Measurements from ENCODE around the gene DDR2.

Gene DDR2

GRCh38 chr1:162605225-162605927 is 26.9 kb upstream of the DDR2 start:
- TF ChIP-seq SPI1 (IDR thresholded peaks at IDR 0.05; ENCODE audit: low read depth, low read length): no peak
- TF ChIP-seq PAX5 (IDR thresholded peaks at IDR 0.05; ENCODE audit: insufficient read depth, low read length, severe bottlenecking): no peak
- TF ChIP-seq POU2F2 (IDR thresholded peaks at IDR 0.05; ENCODE audit: low read depth, low read length): no peak
- TF ChIP-seq POLR2A (IDR thresholded peaks at IDR 0.05; ENCODE audit: low read depth, low read length): no peak
- no peak for TF ChIP-seq TAF1 (IDR thresholded peaks at IDR 0.05; ENCODE audit: low read depth, low read length)
- no peak for TF ChIP-seq POLR2AphosphoS5 (IDR thresholded peaks at IDR 0.05; ENCODE audit: low read depth, low read length)
- no peak for DNase-seq (ENCODE audit: insufficient read length, low spot score)
- no peak for FAIRE-seq

GRCh38 chr1:162609306-162609705 is 23.0 kb upstream of the DDR2 start:
- FAIRE-seq (no peak), DNase-seq (ENCODE audit: insufficient read length, low spot score) (no peak)

GRCh38 chr1:162612606-162613400 is 19.5 kb upstream of the DDR2 start:
- no peak for TF ChIP-seq POLR2AphosphoS5 (IDR thresholded peaks at IDR 0.05; ENCODE audit: low read depth, low read length)
- TF ChIP-seq PAX5 (IDR thresholded peaks at IDR 0.05; ENCODE audit: insufficient read depth, low read length, severe bottlenecking): no peak
- TF ChIP-seq POLR2A (IDR thresholded peaks at IDR 0.05; ENCODE audit: low read depth, low read length): no peak
- TF ChIP-seq SPI1 (IDR thresholded peaks at IDR 0.05; ENCODE audit: low read depth, low read length): no peak
- no peak for TF ChIP-seq POU2F2 (IDR thresholded peaks at IDR 0.05; ENCODE audit: low read depth, low read length)
- TF ChIP-seq TAF1 (IDR thresholded peaks at IDR 0.05; ENCODE audit: low read depth, low read length): no peak
- FAIRE-seq: peak; percentile 66
- DNase-seq (ENCODE audit: insufficient read length, low spot score): no peak

More at GRCh38 chr1:162609306-162609705, 23.0 kb upstream of the DDR2 start:
- TF ChIP-seq TAF1 (IDR thresholded peaks at IDR 0.05; ENCODE audit: low read depth, low read length) (no peak), PAX5 (IDR thresholded peaks at IDR 0.05; ENCODE audit: insufficient read depth, low read length, severe bottlenecking) (no peak), POLR2A (IDR thresholded peaks at IDR 0.05; ENCODE audit: low read depth, low read length) (no peak), POLR2AphosphoS5 (IDR thresholded peaks at IDR 0.05; ENCODE audit: low read depth, low read length) (no peak), POU2F2 (IDR thresholded peaks at IDR 0.05; ENCODE audit: low read depth, low read length) (no peak), SPI1 (IDR thresholded peaks at IDR 0.05; ENCODE audit: low read depth, low read length) (no peak)

GRCh38 chr1:162616848-162617247 is 15.4 kb upstream of the DDR2 start:
- TF ChIP-seq SPI1 (IDR thresholded peaks at IDR 0.05; ENCODE audit: low read depth, low read length) (no peak), POLR2AphosphoS5 (IDR thresholded peaks at IDR 0.05; ENCODE audit: low read depth, low read length) (no peak), POU2F2 (IDR thresholded peaks at IDR 0.05; ENCODE audit: low read depth, low read length) (no peak), TAF1 (IDR thresholded peaks at IDR 0.05; ENCODE audit: low read depth, low read length) (no peak), PAX5 (IDR thresholded peaks at IDR 0.05; ENCODE audit: insufficient read depth, low read length, severe bottlenecking) (no peak), POLR2A (IDR thresholded peaks at IDR 0.05; ENCODE audit: low read depth, low read length) (no peak)
- DNase-seq (ENCODE audit: insufficient read length, low spot score) (no peak), FAIRE-seq (no peak)

- no peak for FAIRE-seq
- no peak for TF ChIP-seq POLR2AphosphoS5 (IDR thresholded peaks at IDR 0.05; ENCODE audit: low read depth, low read length)
- TF ChIP-seq SPI1 (IDR thresholded peaks at IDR 0.05; ENCODE audit: low read depth, low read length): no peak
- no peak for TF ChIP-seq TAF1 (IDR thresholded peaks at IDR 0.05; ENCODE audit: low read depth, low read length)
- no peak for TF ChIP-seq PAX5 (IDR thresholded peaks at IDR 0.05; ENCODE audit: insufficient read depth, low read length, severe bottlenecking)
- no peak for TF ChIP-seq POLR2A (IDR thresholded peaks at IDR 0.05; ENCODE audit: low read depth, low read length)
- no peak for TF ChIP-seq POU2F2 (IDR thresholded peaks at IDR 0.05; ENCODE audit: low read depth, low read length)
- DNase-seq (ENCODE audit: insufficient read length, low spot score): no peak
These were observed 14.8 kb upstream of the DDR2 start for GRCh38 chr1:162617513-162617912.

- FAIRE-seq: no peak
These were observed 13.2 kb upstream of the DDR2 start for GRCh38 chr1:162619076-162619475.

GRCh38 chr1:162621256-162621655 is 11.0 kb upstream of the DDR2 start:
- TF ChIP-seq POLR2A (IDR thresholded peaks at IDR 0.05; ENCODE audit: low read depth, low read length) (no peak), POLR2AphosphoS5 (IDR thresholded peaks at IDR 0.05; ENCODE audit: low read depth, low read length) (no peak), TAF1 (IDR thresholded peaks at IDR 0.05; ENCODE audit: low read depth, low read length) (no peak), SPI1 (IDR thresholded peaks at IDR 0.05; ENCODE audit: low read depth, low read length) (no peak), PAX5 (IDR thresholded peaks at IDR 0.05; ENCODE audit: insufficient read depth, low read length, severe bottlenecking) (no peak), POU2F2 (IDR thresholded peaks at IDR 0.05; ENCODE audit: low read depth, low read length) (no peak)
- DNase-seq (ENCODE audit: insufficient read length, low spot score): no peak
- no peak for FAIRE-seq

More at GRCh38 chr1:162619076-162619475, 13.2 kb upstream of the DDR2 start:
- no peak for DNase-seq (ENCODE audit: insufficient read length, low spot score)
- TF ChIP-seq POU2F2 (IDR thresholded peaks at IDR 0.05; ENCODE audit: low read depth, low read length): no peak
- TF ChIP-seq TAF1 (IDR thresholded peaks at IDR 0.05; ENCODE audit: low read depth, low read length): no peak
- TF ChIP-seq POLR2AphosphoS5 (IDR thresholded peaks at IDR 0.05; ENCODE audit: low read depth, low read length): no peak
- TF ChIP-seq SPI1 (IDR thresholded peaks at IDR 0.05; ENCODE audit: low read depth, low read length): no peak
- no peak for TF ChIP-seq POLR2A (IDR thresholded peaks at IDR 0.05; ENCODE audit: low read depth, low read length)
- no peak for TF ChIP-seq PAX5 (IDR thresholded peaks at IDR 0.05; ENCODE audit: insufficient read depth, low read length, severe bottlenecking)

DNA sequence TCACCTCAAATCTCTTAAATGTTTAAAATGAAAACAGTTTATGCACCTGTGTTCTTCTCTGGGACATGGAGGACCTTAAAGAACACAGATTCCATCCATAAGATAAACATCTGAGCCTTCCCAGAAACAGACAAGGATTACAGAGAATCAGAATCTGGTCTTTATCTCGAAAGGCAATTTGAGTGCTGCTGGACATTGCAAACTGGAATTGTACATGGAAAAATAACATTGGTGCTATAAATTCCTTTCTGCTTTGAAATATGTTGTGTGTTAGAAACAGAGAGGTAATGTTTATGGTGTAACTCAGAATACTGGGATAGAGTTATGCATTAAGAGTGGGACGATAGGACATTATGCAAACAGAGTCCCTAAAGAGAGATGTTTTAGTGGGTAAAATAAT is 6.6 kb upstream of the DDR2 start:
- FAIRE-seq (no peak), DNase-seq (ENCODE audit: insufficient read length, low spot score) (no peak)
- TF ChIP-seq POLR2A (IDR thresholded peaks at IDR 0.05; ENCODE audit: low read depth, low read length) (no peak), POU2F2 (IDR thresholded peaks at IDR 0.05; ENCODE audit: low read depth, low read length) (no peak), POLR2AphosphoS5 (IDR thresholded peaks at IDR 0.05; ENCODE audit: low read depth, low read length) (no peak), SPI1 (IDR thresholded peaks at IDR 0.05; ENCODE audit: low read depth, low read length) (no peak), PAX5 (IDR thresholded peaks at IDR 0.05; ENCODE audit: insufficient read depth, low read length, severe bottlenecking) (no peak), TAF1 (IDR thresholded peaks at IDR 0.05; ENCODE audit: low read depth, low read length) (no peak)

- TF ChIP-seq POU2F2 (IDR thresholded peaks at IDR 0.05; ENCODE audit: low read depth, low read length): no peak
- TF ChIP-seq SPI1 (IDR thresholded peaks at IDR 0.05; ENCODE audit: low read depth, low read length): no peak
- TF ChIP-seq TAF1 (IDR thresholded peaks at IDR 0.05; ENCODE audit: low read depth, low read length): no peak
- TF ChIP-seq POLR2A (IDR thresholded peaks at IDR 0.05; ENCODE audit: low read depth, low read length): no peak
- TF ChIP-seq POLR2AphosphoS5 (IDR thresholded peaks at IDR 0.05; ENCODE audit: low read depth, low read length): no peak
- DNase-seq (ENCODE audit: insufficient read length, low spot score) (no peak), FAIRE-seq (no peak)
These were observed 6.2 kb upstream of the DDR2 start for GRCh38 chr1:162626094-162626493.

Measured in GM12891 (cell line).